Erythroblast (primary cell): ENCODE data around the gene USP28.

Experiments
- GATA1 ChIP-seq: IDR thresholded peaks from 2 replicates; pipeline ENCODE4 v1.6.1; 2011; ENCODE audit warnings: low read depth, mild to moderate bottlenecking, control low read depth, low read length, moderate library complexity
- POLR2A ChIP-seq: IDR thresholded peaks from 2 replicates; pipeline ENCODE4 v1.6.1; 2011; ENCODE audit warnings: mild to moderate bottlenecking, low read length

GRCh38 chr11:113876074-113876797, 864 bp upstream of the USP28 start:
- TF ChIP-seq POLR2A (peak; percentile 33), GATA1 (no peak)
